Tibial nerve (tissue), 4 donors: ENCODE measurements around the gene PPP3CB.

Experiments used
- EP300 ChIP-seq, 2 donors: sonication (generic); formaldehyde crosslinking; IDR thresholded peaks; one replicate each; pipeline ENCODE4 v1.6.1; 2017; ENCODE audit warnings: antibody characterized with exemption in 2 of 2, mild to moderate bottlenecking in 1 of 2
- TF ChIP-seq, protein P1 (sequence below), 5 experiments: fragments of 200-600 bp in 3 of 5; fragments of 450-650 bp in 2 of 5; sonication (generic) in 3 of 5; IDR thresholded peaks; one replicate each; pipeline ENCODE4 v1.5.1; 2016 to 2019; ENCODE audit warnings: antibody characterized with exemption in 5 of 5, mild to moderate bottlenecking in 3 of 5, moderate library complexity in 2 of 5

DNA sequence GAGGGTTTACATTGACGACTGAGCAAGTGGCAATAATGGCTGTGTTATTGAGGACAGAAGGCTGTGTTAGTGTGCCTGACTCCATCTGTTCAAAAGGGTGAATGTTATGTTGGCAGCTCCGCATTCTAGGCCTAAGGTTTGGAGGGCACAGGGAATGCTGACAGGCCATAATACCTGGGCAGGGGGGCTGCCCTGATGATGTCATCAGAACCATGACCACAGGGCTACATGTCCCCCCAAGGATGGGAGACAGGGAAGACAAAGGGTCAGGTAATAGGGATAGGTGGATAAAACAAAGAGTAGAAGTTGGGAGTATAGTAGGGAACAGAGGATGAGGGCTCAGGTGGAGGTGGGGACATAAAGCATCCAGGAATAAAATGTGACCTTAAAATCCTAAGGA lies 1.8 kb upstream of the PPP3CB start:
- TF ChIP-seq, protein P1, sequence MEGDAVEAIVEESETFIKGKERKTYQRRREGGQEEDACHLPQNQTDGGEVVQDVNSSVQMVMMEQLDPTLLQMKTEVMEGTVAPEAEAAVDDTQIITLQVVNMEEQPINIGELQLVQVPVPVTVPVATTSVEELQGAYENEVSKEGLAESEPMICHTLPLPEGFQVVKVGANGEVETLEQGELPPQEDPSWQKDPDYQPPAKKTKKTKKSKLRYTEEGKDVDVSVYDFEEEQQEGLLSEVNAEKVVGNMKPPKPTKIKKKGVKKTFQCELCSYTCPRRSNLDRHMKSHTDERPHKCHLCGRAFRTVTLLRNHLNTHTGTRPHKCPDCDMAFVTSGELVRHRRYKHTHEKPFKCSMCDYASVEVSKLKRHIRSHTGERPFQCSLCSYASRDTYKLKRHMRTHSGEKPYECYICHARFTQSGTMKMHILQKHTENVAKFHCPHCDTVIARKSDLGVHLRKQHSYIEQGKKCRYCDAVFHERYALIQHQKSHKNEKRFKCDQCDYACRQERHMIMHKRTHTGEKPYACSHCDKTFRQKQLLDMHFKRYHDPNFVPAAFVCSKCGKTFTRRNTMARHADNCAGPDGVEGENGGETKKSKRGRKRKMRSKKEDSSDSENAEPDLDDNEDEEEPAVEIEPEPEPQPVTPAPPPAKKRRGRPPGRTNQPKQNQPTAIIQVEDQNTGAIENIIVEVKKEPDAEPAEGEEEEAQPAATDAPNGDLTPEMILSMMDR (IDR thresholded peaks at IDR 0.05) = no peak
- no peak for TF ChIP-seq EP300 (IDR thresholded peaks at IDR 0.05)
